ENCODE results near the gene IBA57. TPM values are rescaled to one million over a fixed set of nuclear protein-coding genes. Genes with fewer than 3 reads are reported as not detected.

IBA57 gene
- total RNA-seq, 1 experiment from 2014 or later = 5.1 TPM

- no peak for DNase-seq (ENCODE audit: low read depth)
These were observed 24.6 kb downstream of the IBA57 start for GRCh38 chr1:228190182-228190581.

- no peak for DNase-seq (ENCODE audit: low read depth)
These were observed 25.2 kb downstream of the IBA57 start for GRCh38 chr1:228190778-228191177.

- no peak for DNase-seq (ENCODE audit: low read depth)
These were observed 28.8 kb downstream of the IBA57 start for GRCh38 chr1:228194436-228194835.

GRCh38 chr1:228194921-228195812 is 29.6 kb downstream of the IBA57 start:
- no peak for DNase-seq (ENCODE audit: low read depth)

GRCh38 chr1:228197555-228198147 is 32.0 kb downstream of the IBA57 start:
- no peak for DNase-seq (ENCODE audit: low read depth)

- DNase-seq (ENCODE audit: low read depth) = no peak
These were observed 33.5 kb downstream of the IBA57 start for GRCh38 chr1:228198977-228199590.

GRCh38 chr1:228204958-228205357 is 39.4 kb downstream of the IBA57 start:
- no peak for DNase-seq (ENCODE audit: low read depth)

GRCh38 chr1:228205526-228206436 is 40.2 kb downstream of the IBA57 start:
- DNase-seq (ENCODE audit: low read depth) = no peak

GRCh38 chr1:228206582-228207351 is 41.2 kb downstream of the IBA57 start:
- DNase-seq (ENCODE audit: low read depth) = no peak

GRCh38 chr1:228207381-228207810 is 41.8 kb downstream of the IBA57 start:
- DNase-seq (ENCODE audit: low read depth) = no peak

GRCh38 chr1:228207851-228208821 is 42.5 kb downstream of the IBA57 start, which contains the start of gene OBSCN:
Gene OBSCN (plus strand): TSS chr1:228208044. CDS start chr1:228211784, 3,740 bp downstream.
- no peak for DNase-seq (ENCODE audit: low read depth)

- no peak for DNase-seq (ENCODE audit: low read depth)
These were observed 43.4 kb downstream of the IBA57 start for GRCh38 chr1:228208831-228209551.

GRCh38 chr1:228209657-228210056 is 44.1 kb downstream of the IBA57 start:
- no peak for DNase-seq (ENCODE audit: low read depth)

GRCh38 chr1:228210076-228210651 is 44.6 kb downstream of the IBA57 start:
- DNase-seq (ENCODE audit: low read depth) = peak; percentile 44

- DNase-seq (ENCODE audit: low read depth) = no peak
These were observed 45.3 kb downstream of the IBA57 start for GRCh38 chr1:228210712-228211530.

GRCh38 chr1:228211531-228212414 is 46.2 kb downstream of the IBA57 start:
- DNase-seq (ENCODE audit: low read depth) = no peak
